ENCODE data around the gene TGM2.

DNA sequence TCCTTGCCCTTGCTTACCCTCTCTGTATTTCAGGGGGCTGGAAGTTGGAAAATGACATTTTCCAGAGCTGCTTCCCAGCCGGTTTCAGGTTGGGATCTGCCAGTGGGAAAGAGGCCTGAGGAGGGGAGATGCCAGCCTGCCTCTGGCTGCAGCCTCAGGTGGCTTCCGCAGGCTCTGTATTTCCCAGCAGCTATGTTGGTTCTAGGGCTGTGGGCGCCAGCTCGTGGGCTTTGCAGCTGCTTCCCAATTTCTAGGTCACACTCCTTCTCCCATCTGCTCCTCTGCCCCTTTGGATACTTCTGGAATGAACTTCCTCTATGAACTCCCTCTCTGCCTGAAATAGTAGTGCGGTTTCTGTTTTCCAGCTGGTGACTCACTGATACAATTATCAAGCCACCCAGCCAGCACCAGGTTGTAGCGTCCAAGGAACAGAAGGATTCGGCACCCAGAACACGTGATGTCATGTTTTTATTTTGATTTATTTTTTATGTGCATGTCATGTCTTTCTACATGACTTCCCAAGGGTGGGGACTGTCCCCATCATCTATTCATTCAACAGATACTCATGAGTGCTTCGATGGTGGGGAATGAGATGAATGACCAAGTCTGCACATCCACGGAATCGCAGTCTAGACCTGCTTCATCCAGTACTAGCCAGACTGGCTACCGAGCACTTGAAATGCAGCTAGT is 38.0 kb downstream of the TGM2 start:
- TF ChIP-seq, protein P1, sequence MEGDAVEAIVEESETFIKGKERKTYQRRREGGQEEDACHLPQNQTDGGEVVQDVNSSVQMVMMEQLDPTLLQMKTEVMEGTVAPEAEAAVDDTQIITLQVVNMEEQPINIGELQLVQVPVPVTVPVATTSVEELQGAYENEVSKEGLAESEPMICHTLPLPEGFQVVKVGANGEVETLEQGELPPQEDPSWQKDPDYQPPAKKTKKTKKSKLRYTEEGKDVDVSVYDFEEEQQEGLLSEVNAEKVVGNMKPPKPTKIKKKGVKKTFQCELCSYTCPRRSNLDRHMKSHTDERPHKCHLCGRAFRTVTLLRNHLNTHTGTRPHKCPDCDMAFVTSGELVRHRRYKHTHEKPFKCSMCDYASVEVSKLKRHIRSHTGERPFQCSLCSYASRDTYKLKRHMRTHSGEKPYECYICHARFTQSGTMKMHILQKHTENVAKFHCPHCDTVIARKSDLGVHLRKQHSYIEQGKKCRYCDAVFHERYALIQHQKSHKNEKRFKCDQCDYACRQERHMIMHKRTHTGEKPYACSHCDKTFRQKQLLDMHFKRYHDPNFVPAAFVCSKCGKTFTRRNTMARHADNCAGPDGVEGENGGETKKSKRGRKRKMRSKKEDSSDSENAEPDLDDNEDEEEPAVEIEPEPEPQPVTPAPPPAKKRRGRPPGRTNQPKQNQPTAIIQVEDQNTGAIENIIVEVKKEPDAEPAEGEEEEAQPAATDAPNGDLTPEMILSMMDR (IDR thresholded peaks at IDR 0.05; ENCODE audit: poor library complexity, severe bottlenecking), result no peak
- TF ChIP-seq RAD21 (conservative IDR thresholded peaks at IDR 0.05) (no peak), TAF1 (IDR thresholded peaks at IDR 0.05; ENCODE audit: low read depth) (no peak)

All from neural cell (in vitro differentiated cells).